GM13977 (cell line): Measurements from ENCODE around the gene NFKBIL1.
"Not testable (repeated sequence)": the region's sequence is repeated elsewhere in the genome, so short reads cannot be mapped to it uniquely, and the experiment has no call there.

Source experiments
- DNase-seq: peaks from one replicate; pipeline ENCODE4 v3.0.0; 2012; ENCODE audit warnings: low spot score
- in situ Hi-C: fragments of 300-500 bp; cut with MboI; formaldehyde crosslinking; loops from one replicate; pipeline ENCODE4 v1.12.0; 2022; ENCODE audit warnings: low sequenced_read_pairs, low pct_unique_long_range_greater_than_20kb, mixed read lengths, inconsistent platforms; ENCODE audit not compliant: unreplicated experiment
- TF ChIP-seq, protein P1 (sequence below): IDR thresholded peaks from 2 replicates; pipeline ENCODE4 v1.5.1; 2012; ENCODE audit warnings: mild to moderate bottlenecking, control low read depth; ENCODE audit not compliant: insufficient read depth; ENCODE audit errors: extremely low read depth, missing control alignments

Gene NFKBIL1, protein sequence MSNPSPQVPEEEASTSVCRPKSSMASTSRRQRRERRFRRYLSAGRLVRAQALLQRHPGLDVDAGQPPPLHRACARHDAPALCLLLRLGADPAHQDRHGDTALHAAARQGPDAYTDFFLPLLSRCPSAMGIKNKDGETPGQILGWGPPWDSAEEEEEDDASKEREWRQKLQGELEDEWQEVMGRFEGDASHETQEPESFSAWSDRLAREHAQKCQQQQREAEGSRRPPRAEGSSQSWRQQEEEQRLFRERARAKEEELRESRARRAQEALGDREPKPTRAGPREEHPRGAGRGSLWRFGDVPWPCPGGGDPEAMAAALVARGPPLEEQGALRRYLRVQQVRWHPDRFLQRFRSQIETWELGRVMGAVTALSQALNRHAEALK

DNA sequence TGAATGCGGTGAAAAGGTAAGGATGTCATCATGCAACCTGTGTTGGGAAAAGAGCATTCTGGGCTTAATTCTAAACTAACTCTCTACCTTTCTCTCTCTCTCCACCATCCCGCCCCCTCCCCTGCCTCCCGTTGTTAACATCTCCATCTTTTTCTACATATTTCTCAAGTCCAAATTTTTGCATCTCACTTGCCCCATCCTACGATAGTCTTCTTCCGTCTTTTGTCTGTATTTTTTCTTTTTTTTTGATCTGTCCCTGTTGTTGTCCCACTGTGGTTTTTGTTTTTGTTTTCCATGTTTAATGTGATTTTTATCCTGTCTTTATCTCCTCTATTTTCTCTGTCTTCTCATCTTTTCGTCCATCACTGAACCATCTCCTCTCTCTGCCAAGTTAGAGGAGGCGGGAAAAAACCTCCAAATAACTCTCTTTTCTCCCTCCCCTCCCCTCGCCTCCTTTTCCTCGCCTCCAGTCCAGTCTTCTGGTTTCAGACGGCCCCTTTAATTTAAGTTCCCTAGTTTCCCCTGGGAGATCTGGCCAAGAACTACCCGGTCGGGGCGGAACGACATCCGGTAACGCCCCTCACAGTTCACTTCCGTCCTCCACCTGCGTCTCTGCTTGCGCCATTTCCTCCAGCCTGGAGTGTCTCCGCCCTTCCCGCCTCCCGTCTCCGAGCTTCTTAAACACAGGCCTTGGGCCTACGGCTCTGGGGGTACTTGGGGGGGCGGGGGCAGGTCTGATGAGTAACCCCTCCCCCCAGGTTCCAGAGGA lies at the start of gene NFKBIL1:
Gene NFKBIL1 (plus strand): TSS at position 651 of the 769 bp plus-strand sequence. CDS start 87 bp downstream, at position 738.
- in situ Hi-C loops, result no loop called here
- DNase-seq, result peak; percentile 88

DNA sequence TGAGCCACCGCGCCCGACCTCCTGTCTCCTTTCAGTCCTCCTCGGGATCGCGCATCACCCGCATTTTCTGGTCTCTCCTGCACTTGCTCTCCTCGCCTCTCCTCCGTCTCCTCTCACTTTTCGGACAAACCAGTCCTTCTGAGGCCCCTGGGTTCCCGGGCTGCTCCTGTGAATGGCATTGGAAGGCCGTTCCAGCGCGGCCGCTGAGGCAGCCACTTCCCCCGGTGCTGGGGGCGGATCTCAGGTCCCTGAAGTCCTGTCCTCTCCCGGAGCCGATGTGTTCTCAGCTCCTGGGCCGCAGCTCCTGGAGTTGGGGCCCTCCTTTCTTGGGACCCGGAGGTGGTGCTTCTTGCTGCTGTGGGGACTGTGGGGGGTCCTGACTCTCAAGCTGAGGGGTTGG lies 48.7 kb upstream of the NFKBIL1 start:
- TF ChIP-seq, protein P1, sequence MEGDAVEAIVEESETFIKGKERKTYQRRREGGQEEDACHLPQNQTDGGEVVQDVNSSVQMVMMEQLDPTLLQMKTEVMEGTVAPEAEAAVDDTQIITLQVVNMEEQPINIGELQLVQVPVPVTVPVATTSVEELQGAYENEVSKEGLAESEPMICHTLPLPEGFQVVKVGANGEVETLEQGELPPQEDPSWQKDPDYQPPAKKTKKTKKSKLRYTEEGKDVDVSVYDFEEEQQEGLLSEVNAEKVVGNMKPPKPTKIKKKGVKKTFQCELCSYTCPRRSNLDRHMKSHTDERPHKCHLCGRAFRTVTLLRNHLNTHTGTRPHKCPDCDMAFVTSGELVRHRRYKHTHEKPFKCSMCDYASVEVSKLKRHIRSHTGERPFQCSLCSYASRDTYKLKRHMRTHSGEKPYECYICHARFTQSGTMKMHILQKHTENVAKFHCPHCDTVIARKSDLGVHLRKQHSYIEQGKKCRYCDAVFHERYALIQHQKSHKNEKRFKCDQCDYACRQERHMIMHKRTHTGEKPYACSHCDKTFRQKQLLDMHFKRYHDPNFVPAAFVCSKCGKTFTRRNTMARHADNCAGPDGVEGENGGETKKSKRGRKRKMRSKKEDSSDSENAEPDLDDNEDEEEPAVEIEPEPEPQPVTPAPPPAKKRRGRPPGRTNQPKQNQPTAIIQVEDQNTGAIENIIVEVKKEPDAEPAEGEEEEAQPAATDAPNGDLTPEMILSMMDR, result no peak
- in situ Hi-C loops, result no loop called here
- no peak for DNase-seq

More for the DNA sequence above, at the start of gene NFKBIL1:
- TF ChIP-seq, protein P1, result no peak

DNA sequence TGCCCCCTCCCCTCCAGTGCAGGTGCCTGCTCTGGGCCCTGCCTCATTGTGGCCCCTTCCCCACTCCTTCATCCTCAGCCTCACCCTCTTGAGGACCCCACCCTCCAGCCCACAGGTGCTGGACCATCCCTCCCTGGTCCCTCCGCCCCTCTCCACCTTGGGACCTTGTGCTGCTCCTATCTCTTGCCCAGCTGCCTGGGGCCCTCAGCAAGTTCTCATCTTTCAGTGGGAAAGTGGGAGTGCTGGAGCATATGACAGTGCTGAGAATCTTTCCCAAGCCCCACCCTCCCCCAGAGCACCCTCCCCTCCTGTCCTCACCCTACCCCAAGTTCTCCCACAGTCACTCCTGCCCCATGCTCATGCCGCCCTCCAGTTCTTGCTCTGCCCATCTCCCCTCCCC lies 47.8 kb upstream of the NFKBIL1 start:
- in situ Hi-C loops, DNase-seq: not testable (repeated sequence)

DNA sequence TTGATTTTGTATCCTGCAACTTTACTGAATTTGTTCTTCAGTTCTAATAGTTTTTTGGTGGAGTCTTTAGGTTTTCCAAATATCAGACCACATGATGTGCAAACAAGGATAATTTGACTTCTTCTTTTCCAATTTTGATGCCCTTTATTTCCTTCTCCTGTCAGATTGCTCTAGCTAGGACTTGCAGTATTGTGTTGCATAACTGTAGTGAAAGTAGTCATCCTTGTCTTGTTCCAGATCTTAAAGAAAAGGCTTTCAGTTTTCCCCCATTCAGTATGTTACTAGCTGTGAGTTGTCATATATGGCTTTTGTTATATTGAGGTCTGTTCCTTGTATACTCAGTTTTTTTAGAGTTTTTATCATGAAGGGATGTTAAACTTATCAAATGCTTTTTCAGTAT lies 44.8 kb upstream of the NFKBIL1 start:
- DNase-seq, result no peak
- TF ChIP-seq, protein P1, result no peak
- in situ Hi-C loops, result no loop called here

DNA sequence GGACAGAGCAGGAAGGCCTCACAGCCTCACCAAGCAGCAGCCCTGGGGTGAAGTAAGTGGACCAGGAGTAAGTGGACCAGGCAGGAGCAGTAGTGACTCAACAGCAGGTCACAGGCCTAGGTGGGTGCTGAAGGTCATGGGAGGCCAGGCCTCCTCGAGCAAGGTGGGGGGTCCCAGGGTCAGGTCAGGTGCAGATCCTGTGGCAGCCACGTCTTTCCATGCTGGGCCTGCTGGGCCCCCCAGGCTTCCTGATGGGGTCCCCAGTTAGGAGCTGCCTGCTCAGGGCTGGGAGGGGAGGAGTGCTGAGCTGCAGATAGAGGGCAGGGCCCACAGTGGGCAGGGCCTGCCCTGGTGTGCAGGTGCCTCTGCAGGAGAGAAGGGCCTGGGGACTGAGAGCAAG lies 38.4 kb upstream of the NFKBIL1 start:
- DNase-seq, in situ Hi-C loops: not testable (repeated sequence)

DNA sequence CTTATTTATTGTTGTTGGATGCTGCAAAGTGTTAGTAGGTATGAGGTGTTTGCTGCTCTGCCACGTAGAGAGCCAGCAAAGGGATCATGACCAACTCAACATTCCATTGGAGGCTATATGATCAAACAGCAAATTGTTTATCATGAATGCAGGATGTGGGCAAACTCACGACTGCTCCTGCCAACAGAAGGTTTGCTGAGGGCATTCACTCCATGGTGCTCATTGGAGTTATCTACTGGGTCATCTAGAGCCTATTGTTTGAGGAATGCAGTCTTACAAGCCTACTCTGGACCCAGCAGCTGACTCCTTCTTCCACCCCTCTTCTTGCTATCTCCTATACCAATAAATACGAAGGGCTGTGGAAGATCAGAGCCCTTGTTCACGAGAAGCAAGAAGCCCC lies 37.4 kb upstream of the NFKBIL1 start:
- in situ Hi-C loops, result no loop called here
- DNase-seq, result no peak
- TF ChIP-seq, protein P1, result no peak

DNA sequence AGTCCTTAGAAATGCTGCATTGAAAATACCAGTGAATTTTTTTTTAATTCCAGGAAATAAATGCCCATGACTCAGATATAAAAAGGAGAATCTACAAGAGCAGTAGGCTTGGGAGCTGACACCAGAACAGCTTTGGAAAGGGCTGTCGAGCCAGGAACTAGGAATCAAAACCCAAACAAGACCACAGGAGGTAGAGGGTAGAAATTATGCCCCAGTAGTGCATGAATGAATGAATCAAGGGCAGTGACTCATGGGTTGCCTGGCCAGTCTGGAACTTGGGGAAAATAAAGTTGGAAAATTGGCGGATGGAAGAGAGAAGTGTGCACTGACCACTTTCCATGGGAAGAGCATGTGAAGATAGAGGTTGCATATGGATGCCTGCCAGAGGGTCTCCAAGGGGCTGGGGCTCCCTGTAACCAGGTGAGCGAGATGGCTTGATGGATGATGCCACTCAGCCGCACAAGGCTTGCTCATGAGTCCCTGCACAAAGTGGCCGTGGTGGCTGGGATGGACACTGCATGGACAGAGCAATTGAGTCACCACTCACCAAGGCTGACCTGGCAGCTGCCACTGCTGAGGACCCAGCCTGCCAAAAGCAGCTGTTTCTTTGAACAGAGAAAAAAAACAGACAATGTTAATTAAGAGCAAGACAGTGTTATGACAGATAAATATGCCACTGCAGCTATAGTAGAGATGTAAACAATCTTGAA lies 33.8 kb upstream of the NFKBIL1 start:
- DNase-seq, result no peak
- in situ Hi-C loops, result no loop called here
- TF ChIP-seq, protein P1, result no peak
